AG10803 (cell line): ENCODE results near the gene KCNJ10.

ENCODE experiments used
- DNase-seq: peaks from one replicate; pipeline ENCODE4 v3.0.0; 2010; ENCODE audit warnings: low read depth
- H3K4me3 ChIP-seq: 2 replicates; pipeline ENCODE4 v1.5.1; 2011; ENCODE audit warnings: mild to moderate bottlenecking, low read length, control low read depth
- TF ChIP-seq, protein P1 (sequence below): conservative IDR thresholded peaks from 2 replicates; pipeline ENCODE4 v1.5.1; 2011; ENCODE audit warnings: mild to moderate bottlenecking, low read length, control low read depth, inconsistent platforms

Gene KCNJ10

DNA sequence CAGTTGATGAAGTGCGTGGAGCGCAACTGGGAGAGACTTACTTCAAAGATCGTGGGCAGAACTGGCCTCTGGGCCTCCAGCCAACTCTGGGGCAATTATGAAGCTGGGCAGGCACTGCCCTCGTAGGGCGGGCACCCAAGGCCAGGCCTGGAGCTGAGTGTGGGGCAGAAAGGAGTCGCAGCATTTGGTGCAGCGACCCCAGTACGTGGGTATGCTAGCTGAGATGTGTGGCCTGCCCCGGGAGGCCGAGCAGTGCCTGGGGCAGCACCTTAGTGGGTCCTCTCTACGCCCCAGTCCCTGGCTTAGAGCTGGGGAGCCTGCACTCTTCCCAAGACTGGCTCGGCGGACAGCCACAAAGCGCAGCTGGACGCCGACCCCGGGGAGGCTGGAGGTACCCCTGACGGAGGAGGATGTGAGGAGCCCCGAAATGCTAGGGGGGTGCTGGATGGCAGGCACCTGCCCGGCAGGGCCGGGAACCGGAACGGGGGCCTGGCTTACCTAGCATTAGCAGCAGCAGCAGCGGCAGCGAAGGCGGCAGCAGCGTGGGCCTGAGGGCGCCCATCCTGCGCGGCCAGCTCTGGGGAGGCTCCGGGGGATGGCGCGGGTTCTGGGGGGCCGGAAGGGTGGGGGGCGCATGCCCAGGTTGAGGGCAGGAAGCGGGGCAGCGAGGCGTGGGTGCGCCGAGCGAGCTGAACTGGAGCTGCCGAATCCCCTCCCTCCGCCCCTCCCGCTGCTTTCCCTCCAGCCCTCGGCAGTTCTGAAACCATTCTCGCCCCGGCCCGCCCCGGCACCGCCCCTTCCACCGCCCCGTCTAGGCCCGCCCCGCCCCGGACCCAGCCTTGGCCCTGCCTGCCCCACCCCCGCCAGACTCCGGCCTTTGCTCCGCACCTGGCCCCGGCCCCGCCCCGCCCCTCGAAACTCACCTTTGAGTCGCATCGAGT is 28.2 kb upstream of the KCNJ10 start, which contains the start of gene IGSF8:
Gene IGSF8, minus strand, starts transcription at position 709 of the 941 bp plus-strand sequence. Its CDS starts 147 bp downstream, at position 562.
- H3K4me3 ChIP-seq, result peak within 1 kb of the TSS; percentile 75
- peak; percentile 74 for DNase-seq
- TF ChIP-seq, protein P1, sequence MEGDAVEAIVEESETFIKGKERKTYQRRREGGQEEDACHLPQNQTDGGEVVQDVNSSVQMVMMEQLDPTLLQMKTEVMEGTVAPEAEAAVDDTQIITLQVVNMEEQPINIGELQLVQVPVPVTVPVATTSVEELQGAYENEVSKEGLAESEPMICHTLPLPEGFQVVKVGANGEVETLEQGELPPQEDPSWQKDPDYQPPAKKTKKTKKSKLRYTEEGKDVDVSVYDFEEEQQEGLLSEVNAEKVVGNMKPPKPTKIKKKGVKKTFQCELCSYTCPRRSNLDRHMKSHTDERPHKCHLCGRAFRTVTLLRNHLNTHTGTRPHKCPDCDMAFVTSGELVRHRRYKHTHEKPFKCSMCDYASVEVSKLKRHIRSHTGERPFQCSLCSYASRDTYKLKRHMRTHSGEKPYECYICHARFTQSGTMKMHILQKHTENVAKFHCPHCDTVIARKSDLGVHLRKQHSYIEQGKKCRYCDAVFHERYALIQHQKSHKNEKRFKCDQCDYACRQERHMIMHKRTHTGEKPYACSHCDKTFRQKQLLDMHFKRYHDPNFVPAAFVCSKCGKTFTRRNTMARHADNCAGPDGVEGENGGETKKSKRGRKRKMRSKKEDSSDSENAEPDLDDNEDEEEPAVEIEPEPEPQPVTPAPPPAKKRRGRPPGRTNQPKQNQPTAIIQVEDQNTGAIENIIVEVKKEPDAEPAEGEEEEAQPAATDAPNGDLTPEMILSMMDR, result no peak

DNA sequence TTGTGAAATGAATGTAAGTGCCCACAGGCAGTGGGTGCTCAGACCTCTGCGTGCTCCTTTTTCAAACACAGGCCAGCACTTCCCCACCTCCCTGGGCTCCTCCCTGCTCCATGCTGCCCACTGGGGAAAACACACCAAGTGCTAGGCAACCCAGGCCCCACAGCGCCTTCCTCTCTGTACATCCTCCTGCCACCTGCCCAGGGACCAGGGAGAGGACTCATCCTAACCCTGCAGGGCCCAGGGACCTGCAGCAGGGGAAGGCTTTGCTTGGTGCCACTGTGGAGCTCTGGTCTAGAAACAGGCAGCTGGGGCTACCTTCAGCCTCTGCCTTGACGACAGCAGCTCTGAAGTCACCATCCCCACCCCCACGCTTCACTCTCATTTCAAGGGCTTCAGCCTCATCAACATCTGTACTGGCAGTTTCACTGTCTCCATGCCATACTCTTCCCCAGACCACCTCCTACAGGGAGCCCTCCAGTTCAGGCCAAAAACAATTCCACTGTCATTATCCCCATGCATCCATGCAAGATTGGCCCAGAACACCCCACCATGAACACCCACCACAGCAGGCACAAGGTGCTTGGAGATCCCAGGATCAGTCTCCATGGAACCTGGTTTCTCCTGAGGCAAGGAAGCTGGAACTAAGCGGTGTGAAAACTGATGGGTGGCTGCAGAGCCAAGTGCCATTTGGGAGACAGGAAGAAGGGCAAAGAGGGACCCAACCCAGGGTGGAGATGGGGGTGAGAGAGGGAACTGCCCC is 27.4 kb upstream of the KCNJ10 start:
- peak overlapping the region; percentile 75 for H3K4me3 ChIP-seq
- DNase-seq, result no peak

DNA sequence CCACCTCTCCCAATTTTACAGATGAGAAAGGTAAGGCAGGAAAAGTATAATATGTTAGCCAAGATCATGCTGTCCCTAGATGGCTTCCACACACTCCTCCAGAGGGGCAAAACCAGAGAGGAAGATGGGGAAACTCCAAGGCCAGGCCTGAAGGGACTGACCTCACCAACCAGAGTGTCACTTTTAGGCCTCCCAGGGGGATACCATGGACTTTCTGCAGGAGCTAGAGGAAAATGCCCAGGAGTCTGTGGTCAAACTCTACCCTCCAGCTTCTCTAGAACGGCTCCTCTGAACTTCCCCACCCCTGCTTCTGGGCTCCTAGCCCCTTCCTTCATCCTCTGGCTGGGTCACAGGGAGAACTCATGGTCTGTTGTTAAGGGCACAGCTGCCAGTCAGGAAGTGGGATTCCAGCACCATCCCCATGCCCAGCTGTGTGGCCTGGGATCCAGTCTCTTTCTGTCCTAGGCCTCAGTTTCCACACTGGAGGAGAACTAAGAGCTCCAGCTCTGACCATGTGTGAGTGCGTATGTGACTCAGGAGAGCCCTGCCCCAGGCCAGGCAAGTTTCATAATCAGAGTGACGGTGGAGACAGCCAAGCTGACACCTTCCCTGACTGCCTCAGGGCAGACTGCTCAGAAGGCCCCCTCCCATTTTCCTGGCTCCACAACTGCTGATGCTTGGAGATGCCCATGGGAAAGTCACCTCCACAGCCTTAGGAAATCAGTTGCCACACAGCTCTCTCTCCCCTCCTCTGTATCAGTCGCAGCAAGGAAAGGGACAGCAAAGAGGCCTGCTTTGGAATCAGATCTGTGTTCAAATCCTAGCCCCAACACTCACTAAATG is 26.5 kb upstream of the KCNJ10 start:
- H3K4me3 ChIP-seq, result no peak overlapping the region
- peak; percentile 56 for DNase-seq
- TF ChIP-seq, protein P1, result no peak

More for the DNA sequence above, 27.4 kb upstream of the KCNJ10 start:
- TF ChIP-seq, protein P1, result no peak

DNA sequence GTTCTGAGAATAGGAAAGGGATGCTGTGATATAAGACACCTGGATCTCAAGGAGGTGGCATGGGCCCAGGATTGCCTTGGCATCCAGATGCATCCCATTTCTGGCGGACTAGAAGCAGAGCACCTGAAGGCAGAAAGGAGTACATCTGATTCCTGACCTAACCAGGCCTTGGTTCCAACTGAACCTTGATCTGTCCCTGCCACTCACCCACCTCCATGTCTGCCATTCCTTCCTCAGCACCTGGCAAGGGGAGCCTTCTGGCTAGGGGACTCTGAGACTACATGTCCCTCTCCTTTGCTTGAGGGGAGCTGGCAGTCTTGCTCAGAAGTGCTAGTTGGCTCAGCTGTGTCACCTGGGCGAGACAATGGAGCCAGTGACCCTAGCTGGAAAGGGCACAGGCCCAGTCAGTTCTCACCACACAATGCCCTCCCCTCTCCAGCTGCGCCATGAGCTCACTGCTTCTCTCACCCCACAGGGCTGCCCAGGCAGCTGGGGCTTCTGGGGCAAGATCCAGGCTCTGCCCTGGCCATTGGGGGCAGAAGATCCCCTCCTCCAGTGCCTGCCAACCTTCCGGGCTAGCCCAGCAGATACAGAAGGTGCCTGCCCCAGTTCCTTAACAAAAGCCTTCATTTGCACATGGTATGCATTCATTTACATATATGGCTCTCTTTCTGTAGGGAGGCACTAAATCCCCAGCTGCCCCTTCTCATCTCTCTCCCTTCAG is 25.6 kb upstream of the KCNJ10 start:
- H3K4me3 ChIP-seq, result no peak overlapping the region
- TF ChIP-seq, protein P1, result no peak
- DNase-seq, result no peak

DNA sequence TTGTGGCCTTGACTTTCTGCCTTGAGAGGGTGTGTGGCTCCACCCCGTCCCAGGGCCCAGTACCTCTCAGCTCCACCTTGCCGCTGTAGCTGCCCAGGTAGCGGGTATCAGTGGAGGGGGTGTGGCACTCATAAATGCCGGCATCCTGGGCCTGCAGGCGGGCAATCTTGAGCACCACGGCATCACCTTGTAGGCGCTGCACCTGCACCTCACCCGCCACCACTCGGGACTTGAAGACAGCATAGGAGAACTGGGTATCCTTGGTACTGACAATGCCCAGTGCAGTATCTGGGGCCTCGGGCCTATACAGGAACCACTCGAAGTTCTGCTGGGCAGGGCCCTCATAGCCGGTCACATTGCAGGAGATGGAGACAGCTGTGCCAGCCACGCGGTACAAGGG is 24.8 kb upstream of the KCNJ10 start:
- no peak for DNase-seq
- no peak overlapping the region for H3K4me3 ChIP-seq
- TF ChIP-seq, protein P1, result no peak

DNA sequence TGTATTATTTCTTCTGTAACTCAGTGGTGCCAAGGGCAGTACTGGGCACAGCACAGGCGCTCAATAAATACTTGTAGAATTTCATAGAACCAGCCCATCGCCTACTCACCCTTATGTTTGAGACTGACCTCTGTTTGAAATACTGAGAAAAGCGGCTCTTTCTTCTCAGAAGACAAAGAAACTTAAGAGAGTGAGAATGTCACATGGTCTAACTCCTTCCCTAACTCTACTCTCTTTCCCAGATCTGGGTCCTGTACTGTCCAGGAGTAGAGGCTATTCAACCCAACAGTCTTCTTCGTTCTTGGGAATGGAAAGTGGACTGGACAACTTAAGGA is 24.3 kb upstream of the KCNJ10 start:
- TF ChIP-seq, protein P1, result no peak
- no peak overlapping the region for H3K4me3 ChIP-seq
- no peak for DNase-seq
